PC-9 (cell line): ENCODE data around the gene IL6R.

Experiments
- CTCF ChIP-seq: fragments of 200-600 bp; sonication (generic); conservative IDR thresholded peaks from 2 replicates; pipeline ENCODE4 v1.6.1; 2017; ENCODE audit warnings: mixed run types, antibody characterized with exemption, mild to moderate bottlenecking, moderate library complexity
- EZH2 ChIP-seq: fragments of 200-600 bp; sonication (generic); IDR thresholded peaks from 2 replicates; pipeline ENCODE4 v1.8.0; 2017; ENCODE audit warnings: antibody characterized with exemption, low read depth

GRCh38 chr1:154465621-154466195 lies 60.6 kb downstream of the IL6R start:
- TF ChIP-seq EZH2 (no peak), CTCF (no peak)
